Smooth muscle cell of the coronary artery (primary cell): ENCODE data around the gene ZNF57. TPM values are rescaled to one million over a fixed set of nuclear protein-coding genes. Genes with fewer than 3 reads are reported as not detected.

Experiments
- total RNA-seq: library from RNA; depleted of rRNA; stranded (reverse); fragments of >200 nt; gene quantifications from 2 replicates; pipeline ENCODE4 v1.2.3, GENCODE V29; 2014; ENCODE audit warnings: low replicate concordance

Gene ZNF57
- 3.7 and 4.7 TPM in 2 replicates for total RNA-seq

GRCh38 chr19:2900296-2901252, at the start of gene ZNF57:
ZNF57 (plus strand) TSS chr19:2900928; CDS start chr19:2901046, 118 bp downstream.

DNA sequence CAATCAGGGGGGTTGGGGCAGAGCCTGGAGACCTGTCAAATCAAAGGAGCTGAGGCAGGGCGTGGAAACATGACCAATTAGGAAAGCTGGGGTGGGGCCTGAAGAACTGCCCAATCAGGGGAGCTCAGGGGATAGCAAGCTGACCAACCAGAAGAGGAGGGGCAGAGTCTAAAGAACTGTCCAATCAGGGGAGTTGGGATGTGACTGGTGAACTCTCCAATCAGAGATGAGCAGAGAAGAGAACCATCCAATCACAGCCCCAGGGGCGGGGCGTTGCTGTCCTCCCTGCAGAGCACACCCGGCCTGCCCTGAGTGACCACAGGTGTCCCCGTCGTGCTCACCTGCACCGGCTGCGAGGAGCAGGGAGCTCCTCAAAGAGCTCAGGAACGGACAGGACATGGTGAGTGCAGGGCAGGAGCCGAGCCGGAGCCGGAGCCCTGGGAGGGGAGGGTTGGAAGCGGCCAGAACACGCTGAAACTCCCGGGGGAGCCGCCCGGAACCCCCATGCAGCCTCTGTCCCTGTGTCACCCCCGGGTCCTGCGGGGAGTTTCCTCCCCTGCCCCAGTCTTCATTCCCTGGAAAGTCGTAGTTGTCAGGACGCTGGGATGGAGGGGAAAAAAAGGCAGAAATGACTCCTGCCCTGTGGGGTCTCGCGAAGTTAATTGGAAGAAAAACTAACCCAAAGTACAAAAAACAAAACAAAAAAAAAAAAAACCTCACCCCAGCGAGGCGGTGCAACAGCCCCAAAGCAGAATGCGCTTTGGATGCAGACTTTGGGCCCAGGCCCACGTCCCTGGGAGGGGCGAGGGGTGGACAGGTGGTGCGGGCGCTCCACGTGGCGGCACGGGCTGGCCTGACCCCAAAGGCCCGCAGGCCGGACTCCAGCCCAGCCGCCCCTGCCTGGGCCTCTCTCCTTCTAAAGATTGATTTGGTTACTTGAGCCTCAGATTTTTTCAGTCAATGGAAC, 33.4 kb upstream of the ZNF57 start, which contains the start of gene ZNF556:
Gene ZNF556, plus strand, starts transcription at position 311 of the 967 bp plus-strand sequence. Its CDS starts 87 bp downstream, at position 398.

GRCh38 chr19:2944775-2945574, 44.2 kb downstream of the ZNF57 start, which contains the start of gene ZNF77:
ZNF77 (minus strand) TSS chr19:2944971; CDS start chr19:2944840, 131 bp downstream.

Other genes with a start within 250 kb of the ZNF57 start
- 0.35 and 0.38 TPM in 2 replicates for gene GNG7, start 198.2 kb upstream of the ZNF57 start, total RNA-seq
- 1.2 and 18.4 TPM in 2 replicates for gene DIRAS1, start 179.6 kb upstream of the ZNF57 start, total RNA-seq
- 18.7 and 24.3 TPM in 2 replicates for gene SLC39A3, start 160.9 kb upstream of the ZNF57 start, total RNA-seq
- 13.1 and 32.2 TPM in 2 replicates for gene SGTA, start 117.7 kb upstream of the ZNF57 start, total RNA-seq
- 51.2 and 92.5 TPM in 2 replicates for gene THOP1, start 115.4 kb upstream of the ZNF57 start, total RNA-seq
- gene ZNF554, start 81.1 kb upstream of the ZNF57 start, total RNA-seq, result 3.2 and 3.3 TPM in 2 replicates
- 5.7 and 5.8 TPM in 2 replicates for gene ZNF555, start 59.5 kb upstream of the ZNF57 start, total RNA-seq
- 0.08 and 0.12 TPM in 2 replicates for gene ZNF556, start 33.6 kb upstream of the ZNF57 start, total RNA-seq
- 4.6 and 5.8 TPM in 2 replicates for gene ZNF77, start 44.0 kb downstream of the ZNF57 start, total RNA-seq
- 0.12 and 2.1 TPM in 2 replicates for gene TLE6, start 76.6 kb downstream of the ZNF57 start, total RNA-seq
- gene TLE2, start 128.4 kb downstream of the ZNF57 start, total RNA-seq, result 4.4 TPM in 2 replicates
- 160 and 167 TPM in 2 replicates for gene TLE5, start 161.6 kb downstream of the ZNF57 start, total RNA-seq
- gene GNA11, start 193.4 kb downstream of the ZNF57 start, total RNA-seq, result 74.3 and 75.7 TPM in 2 replicates
- gene GNA15, start 235.1 kb downstream of the ZNF57 start, total RNA-seq, result 0.08 TPM in 1 of 2 replicates, not detected in the other